ENCODE measurements around the gene KIF19. TPM values are rescaled to one million over a fixed set of nuclear protein-coding genes. Genes with fewer than 3 reads are reported as not detected.
A peak's percentile ranks its signal among the peaks of the same experiment; 100 is the strongest.

The KIF19 gene
- total and polyA plus RNA-seq, 8 donors: 0.22 to 13.5 (median 0.64) TPM

DNA sequence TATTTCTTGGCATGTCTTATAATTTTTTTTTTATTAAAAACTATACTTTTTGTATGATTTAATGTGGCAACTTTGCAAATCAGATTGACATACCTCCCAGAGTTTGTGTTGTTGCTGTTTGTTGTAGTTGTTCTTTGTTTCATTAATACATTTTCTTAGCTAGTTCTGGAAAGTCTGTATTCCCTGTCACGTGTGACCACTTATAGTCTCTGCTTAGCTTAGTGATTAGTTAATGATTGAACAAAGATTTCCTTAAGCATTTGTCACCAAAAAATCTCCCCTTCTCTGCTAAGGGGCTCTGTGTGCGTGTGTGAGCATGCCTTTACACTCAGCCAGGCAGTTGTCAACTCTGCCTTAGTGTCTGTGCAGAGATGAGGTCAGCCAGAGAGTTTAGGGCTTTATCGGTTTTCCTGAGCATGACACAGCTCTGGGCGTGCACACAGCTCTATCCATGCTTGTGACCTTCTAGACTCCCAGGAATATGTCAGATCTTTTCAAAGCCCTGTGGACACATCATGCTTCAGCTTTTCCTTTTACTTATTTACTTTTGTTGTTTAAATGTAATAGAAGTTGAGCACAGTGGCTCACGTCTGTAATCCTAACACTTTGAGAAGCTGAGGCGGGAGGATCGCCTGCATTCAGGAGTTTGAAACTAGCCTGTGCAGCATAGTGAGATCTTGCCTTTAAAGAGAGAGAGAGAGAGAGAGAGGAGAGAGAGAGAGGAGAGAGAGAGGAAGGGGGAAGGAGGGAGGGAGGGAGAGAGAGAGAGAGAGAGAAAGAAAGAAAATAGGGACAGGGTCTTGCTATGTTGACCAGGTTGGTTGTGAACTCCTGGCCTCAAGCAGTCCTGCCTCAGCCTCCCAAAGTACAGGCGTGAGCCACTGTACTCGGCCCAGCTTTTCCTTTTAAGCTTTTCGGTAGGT is 30.1 kb upstream of the KIF19 start:
- H3K4me3 ChIP-seq: no peak overlapping the region
- no peaks in the 10 kb centered on the region for H3K9me3 ChIP-seq
- H3K27me3 ChIP-seq: no peaks in the 10 kb centered on the region
- TF ChIP-seq CTCF (IDR thresholded peaks at IDR 0.05): no peak
- FAIRE-seq: no peak
- H3K4me1 ChIP-seq: no peaks in the 10 kb centered on the region
- ATAC-seq: peak; percentile 49 to 75 (median 56)
- H3K27ac ChIP-seq: no peak overlapping the region
- H3K36me3 ChIP-seq: no peaks in the 10 kb centered on the region
- intact Hi-C loops (cut with DNase I): loop anchor here in 1 of 3 donors (10.0 kb wide), 1 partner anchor 81 kb away; the partner anchor contains the start of gene TTYH2
- 40 to 50% methylated on average over 10 of the region's 10 CpGs for WGBS, 2 donors
- peak in 1 of 6 donors; percentile 6 for DNase-seq

DNA sequence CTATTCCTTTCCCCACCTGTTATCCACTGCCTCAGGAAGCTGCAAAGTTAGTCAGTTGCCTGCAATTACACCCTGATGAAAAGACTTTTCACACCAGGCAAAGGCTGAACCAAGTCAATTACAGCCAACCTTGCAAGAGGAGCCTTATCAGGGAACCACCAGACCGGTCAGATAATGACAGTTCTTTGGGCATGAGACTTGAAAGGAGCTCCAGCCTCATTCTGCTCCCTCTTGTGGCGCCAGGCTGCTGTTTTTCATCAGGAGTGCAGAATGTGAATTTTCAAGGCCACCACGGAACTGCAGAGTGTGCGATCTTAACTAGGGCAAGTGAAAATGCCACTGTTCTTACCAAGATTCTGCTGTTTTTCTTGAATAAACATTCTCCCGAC is 29.5 kb upstream of the KIF19 start:
- DNase-seq (peak in 5 of 6 donors; percentile 39 to 52 (median 48)), FAIRE-seq (no peak)
- WGBS, 2 donors: 1 to 2% methylated on average over 5 of the region's 5 CpGs

GRCh38 chr17:74297941-74298340 is 28.1 kb upstream of the KIF19 start:
- H3K4me3 ChIP-seq: no peak overlapping the region
- DNase-seq (no peak), ATAC-seq (no peak), FAIRE-seq (no peak)
- H3K27me3 ChIP-seq: no peaks in the 10 kb centered on the region
- no peaks in the 10 kb centered on the region for H3K4me1 ChIP-seq
- intact Hi-C loops (cut with DNase I): loop anchor here in 1 of 3 donors (10.0 kb wide), 1 partner anchor 83 kb away; the partner anchor contains the start of gene TTYH2
- H3K9me3 ChIP-seq: no peaks in the 10 kb centered on the region
- WGBS, 2 donors: 63 to 74% methylated on average over 4 of the region's 4 CpGs
- no peak overlapping the region for H3K27ac ChIP-seq
- no peak for TF ChIP-seq CTCF (IDR thresholded peaks at IDR 0.05)
- H3K36me3 ChIP-seq: no peaks in the 10 kb centered on the region

More for the DNA sequence above, 29.5 kb upstream of the KIF19 start:
- no peaks in the 10 kb centered on the region for H3K27me3 ChIP-seq
- intact Hi-C loops (cut with DNase I): loop anchor here in 1 of 3 donors (10.0 kb wide), 1 partner anchor 82 kb away; the partner anchor contains the start of gene TTYH2
- no peaks in the 10 kb centered on the region for H3K9me3 ChIP-seq
- H3K4me3 ChIP-seq: no peak overlapping the region
- no peaks in the 10 kb centered on the region for H3K4me1 ChIP-seq
- no peak overlapping the region for H3K27ac ChIP-seq
- no peaks in the 10 kb centered on the region for H3K36me3 ChIP-seq
- peak; percentile 8 to 35 (median 22) for TF ChIP-seq CTCF (IDR thresholded peaks at IDR 0.05)
- ATAC-seq: peak; percentile 81 to 94 (median 90)

DNA sequence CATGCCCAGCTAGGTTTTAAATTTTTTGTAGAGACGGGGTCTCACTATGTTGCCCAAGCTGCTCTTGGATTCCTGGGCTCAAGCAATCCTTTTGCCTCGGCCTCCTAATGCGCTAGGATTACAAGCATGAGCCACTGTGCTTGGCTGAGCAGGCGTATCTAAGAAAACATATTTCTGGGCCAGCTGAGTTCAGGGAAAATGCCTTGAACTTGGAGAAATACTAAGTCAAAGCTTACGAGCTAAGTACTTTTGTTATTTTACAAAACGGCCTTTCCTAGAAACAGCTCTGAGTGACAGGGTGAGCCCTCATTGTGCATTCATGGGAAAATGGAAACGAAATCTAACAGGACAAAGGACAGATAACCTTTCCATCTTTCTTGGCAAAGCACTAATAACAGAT is 27.2 kb upstream of the KIF19 start:
- H3K4me1 ChIP-seq: no peaks in the 10 kb centered on the region
- DNase-seq (no peak), ATAC-seq (no peak), FAIRE-seq (no peak)
- no peaks in the 10 kb centered on the region for H3K27me3 ChIP-seq
- H3K36me3 ChIP-seq: no peaks in the 10 kb centered on the region
- no peak overlapping the region for H3K4me3 ChIP-seq
- 75 to 76% methylated on average over 7 of the region's 7 CpGs for WGBS, 2 donors
- intact Hi-C loops (cut with DNase I): loop anchor here in 1 of 3 donors (10.0 kb wide), 1 partner anchor 84 kb away; the partner anchor contains the start of gene TTYH2
- no peak overlapping the region for H3K27ac ChIP-seq
- no peak for TF ChIP-seq CTCF (IDR thresholded peaks at IDR 0.05)
- H3K9me3 ChIP-seq: no peaks in the 10 kb centered on the region

Measured in pancreas (tissue), 10 donors.